CD14-positive monocyte (primary cell): ENCODE results near the gene SEMA3E. TPM values are rescaled to one million over a fixed set of nuclear protein-coding genes. Genes with fewer than 3 reads are reported as not detected.
A peak's percentile ranks its signal among the peaks of the same experiment; 100 is the strongest.

Experiments
- DNase-seq, 3 donors: peaks; one replicate each; pipeline ENCODE4 v3.0.0-alpha.2; 2011 to 2022
- H2AFZ ChIP-seq: 2 replicates; pipeline ENCODE4 v1.6.0; 2012; ENCODE audit warnings: mild to moderate bottlenecking, low read depth, low read length, inconsistent platforms; ENCODE audit not compliant: insufficient read depth, poor library complexity, severe bottlenecking
- H3K27ac ChIP-seq, 2 donors: 1 replicate in 1 of 2; 2 replicates in 1 of 2; pipeline ENCODE4 v1.5.1; 2012 to 2013; ENCODE audit warnings: low read length in 2 of 2, control low read depth in 1 of 2, inconsistent platforms in 1 of 2, low read depth in 1 of 2, mild to moderate bottlenecking in 1 of 2
- H3K27me3 ChIP-seq, 2 donors: one replicate each; pipeline versions ENCODE4 v1.6.0 to v1.6.1; 2011 to 2013; ENCODE audit warnings: low read length in 2 of 2; ENCODE audit not compliant: control insufficient read depth in 2 of 2, insufficient read depth in 2 of 2
- H3K36me3 ChIP-seq, 2 donors: replicated peaks in 1 of 2; 1 replicate in 1 of 2; 2 replicates in 1 of 2; pipeline versions ENCODE4 v1.5.1 to v1.6.1; 2012 to 2013; ENCODE audit warnings: low read length in 2 of 2, control low read depth in 1 of 2, inconsistent platforms in 1 of 2, mild to moderate bottlenecking in 1 of 2; ENCODE audit not compliant: insufficient read depth in 2 of 2, control insufficient read depth in 1 of 2
- H3K4me1 ChIP-seq, 2 donors: 1 replicate in 1 of 2; 2 replicates in 1 of 2; pipeline versions ENCODE4 v1.5.1 to v1.6.1; 2012 to 2013; ENCODE audit warnings: low read length in 2 of 2, control low read depth in 1 of 2, inconsistent platforms in 1 of 2, mild to moderate bottlenecking in 1 of 2, moderate library complexity in 1 of 2; ENCODE audit not compliant: insufficient read depth in 2 of 2, control insufficient read depth in 1 of 2
- H3K4me2 ChIP-seq: replicated peaks from 2 replicates; pipeline ENCODE3; 2012; ENCODE audit warnings: low read length, moderate library complexity, mild to moderate bottlenecking; ENCODE audit not compliant: poor library complexity, severe bottlenecking; ENCODE audit errors: extremely low read depth
- H3K4me3 ChIP-seq, 3 experiments: fragments of 200-600 bp in 1 of 3; sonication (generic) in 1 of 3; replicated peaks in 1 of 3; 1 replicate in 2 of 3; 2 replicates in 1 of 3; pipeline ENCODE4 v1.5.1; 2011 to 2013; ENCODE audit warnings: low read length in 3 of 3, mild to moderate bottlenecking in 3 of 3, control low read depth in 2 of 3, low read depth in 2 of 3, inconsistent platforms in 1 of 3, moderate library complexity in 1 of 3
- H3K79me2 ChIP-seq: 2 replicates; pipeline ENCODE4 v1.6.0; 2012; ENCODE audit warnings: mild to moderate bottlenecking, control low read depth, inconsistent platforms, low read length, moderate library complexity; ENCODE audit not compliant: insufficient read depth
- H3K9ac ChIP-seq: 2 replicates; pipeline ENCODE4 v1.6.0; 2017; ENCODE audit warnings: low read length, mild to moderate bottlenecking; ENCODE audit not compliant: insufficient read depth, poor library complexity, severe bottlenecking
- H3K9me3 ChIP-seq, 2 donors: replicated peaks in 1 of 2; 1 replicate in 1 of 2; 2 replicates in 1 of 2; pipeline versions ENCODE4 v1.5.1 to v1.6.1; 2012 to 2013; ENCODE audit warnings: low read length in 2 of 2, control low read depth in 1 of 2; ENCODE audit not compliant: control insufficient read depth in 1 of 2, insufficient read depth in 1 of 2
- H4K20me1 ChIP-seq: 2 replicates; pipeline ENCODE4 v1.6.0; 2012; ENCODE audit warnings: mild to moderate bottlenecking, low read length, control low read depth, moderate library complexity; ENCODE audit not compliant: insufficient read depth
- H3K27ac Mint-ChIP-seq, 7 donors: one replicate each; pipeline ENCODE4 v1.8.0; 2020; ENCODE audit warnings: mild to moderate bottlenecking in 7 of 7, mixed read lengths in 7 of 7, moderate library complexity in 6 of 7, inconsistent platforms in 2 of 7
- H3K27me3 Mint-ChIP-seq, 3 donors: one replicate each; pipeline ENCODE4 v1.8.0; 2021 to 2022; ENCODE audit warnings: low read depth in 3 of 3, mild to moderate bottlenecking in 3 of 3, mixed read lengths in 3 of 3, moderate library complexity in 3 of 3, inconsistent platforms in 1 of 3
- H3K36me3 Mint-ChIP-seq, 2 donors: one replicate each; pipeline ENCODE4 v1.8.0; 2020; ENCODE audit warnings: mixed read lengths in 2 of 2, inconsistent platforms in 1 of 2, mild to moderate bottlenecking in 1 of 2
- H3K4me1 Mint-ChIP-seq: one replicate; pipeline ENCODE4 v1.8.0; 2020; ENCODE audit warnings: mild to moderate bottlenecking, mixed read lengths
- H3K4me3 Mint-ChIP-seq, 2 donors: one replicate each; pipeline ENCODE4 v1.8.0; 2020; ENCODE audit warnings: mild to moderate bottlenecking in 2 of 2, mixed read lengths in 2 of 2, moderate library complexity in 1 of 2
- H3K9me3 Mint-ChIP-seq, 7 donors: one replicate each; pipeline ENCODE4 v1.8.0; 2020 to 2022; ENCODE audit warnings: mixed read lengths in 7 of 7, mild to moderate bottlenecking in 6 of 7, moderate library complexity in 6 of 7, inconsistent platforms in 2 of 7
- WGBS: methylation state at CpG from one replicate; pipeline ENCODE4 v1.1.5; 2013; ENCODE audit warnings: missing lambda C conversion rate; ENCODE audit not compliant: insufficient coverage; 5-methylcytosine and 5-hydroxymethylcytosine counted together
- intact Hi-C, 2 donors: fragments of 100-400 bp; cut with micrococcal nuclease; formaldehyde crosslinking; loops; one replicate each; pipeline versions ENCODE4 v1.15.0 to v1.15.1; 2023
- polyA minus RNA-seq: library from RNA; depleted of rRNA, polyadenylated mRNA; stranded (reverse); fragments of >200 nt; gene quantifications from 2 replicates; pipeline ENCODE4 v1.2.3, GENCODE V29; 2012
- polyA plus RNA-seq, 3 donors: library from polyadenylated mRNA; depleted of rRNA in 1 of 3; unstranded in 2 of 3; stranded (reverse) in 1 of 3; fragments of 300-500 nt in 2 of 3; fragments of >200 nt in 1 of 3; fragmentation: Illumina TruSeq in 2 of 3; gene quantifications; 1 replicate in 2 of 3; 2 replicates in 1 of 3; pipeline ENCODE4 v1.2.3, GENCODE V29; 2012 to 2021
- total RNA-seq, 12 experiments: library from RNA in 1 of 12; stranded (reverse) in 1 of 12; fragments of 120-200 nt in 1 of 12; gene quantifications; one replicate each; pipeline ENCODE4 v1.2.4 and lab custom pipeline; 2013 to 2026; ENCODE audit warnings: mixed read lengths in 6 of 12, inconsistent platforms in 1 of 12
- TF ChIP-seq, protein P1 (sequence below): fragments of 200-600 bp; IDR thresholded peaks from one replicate; pipeline ENCODE4 v1.8.0; 2022; ENCODE audit warnings: antibody characterized with exemption, mild to moderate bottlenecking

The SEMA3E gene
- total RNA-seq (2013): not detected
- polyA plus RNA-seq (not detected), polyA minus RNA-seq (not detected in 2 replicates), total RNA-seq (lab: John Stamatoyannopoulos, UW) (0 to 2.6 (median 0) reads per million in 11 experiments)

GRCh38 chr7:83648464-83649241 lies at the start of gene SEMA3E:
Gene SEMA3E, minus strand, starts transcription at chr7:83649139.
- Mint-ChIP-seq H3K4me1 (no peaks in the 10 kb centered on the region), H3K27ac (peak within 1 kb of the TSS in 1 of 7 donors; percentile 78), H3K9me3 (peaks cover 0 to 3% (median 0%) of the 10 kb centered on the region in 7 donors), H3K27me3 (peaks cover 13 to 14% (median 14%) of the 10 kb centered on the region in 3 donors), H3K36me3 (no peaks in the 10 kb centered on the region), H3K4me3 (peak within 1 kb of the TSS in 1 of 2 donors; percentile 26)
- peaks cover 3 to 14% of the 10 kb centered on the region in 2 donors for H3K27me3 ChIP-seq
- H2AFZ ChIP-seq: no peak within 1 kb of the TSS
- H3K4me2 ChIP-seq: no peak within 1 kb of the TSS
- no peaks in the 10 kb centered on the region for H3K36me3 ChIP-seq
- intact Hi-C loops: no loop called here
- H3K4me1 ChIP-seq: no peaks in the 10 kb centered on the region
- no peaks in the 10 kb centered on the region for H4K20me1 ChIP-seq
- no peak within 1 kb of the TSS for H3K27ac ChIP-seq
- TF ChIP-seq, protein P1, sequence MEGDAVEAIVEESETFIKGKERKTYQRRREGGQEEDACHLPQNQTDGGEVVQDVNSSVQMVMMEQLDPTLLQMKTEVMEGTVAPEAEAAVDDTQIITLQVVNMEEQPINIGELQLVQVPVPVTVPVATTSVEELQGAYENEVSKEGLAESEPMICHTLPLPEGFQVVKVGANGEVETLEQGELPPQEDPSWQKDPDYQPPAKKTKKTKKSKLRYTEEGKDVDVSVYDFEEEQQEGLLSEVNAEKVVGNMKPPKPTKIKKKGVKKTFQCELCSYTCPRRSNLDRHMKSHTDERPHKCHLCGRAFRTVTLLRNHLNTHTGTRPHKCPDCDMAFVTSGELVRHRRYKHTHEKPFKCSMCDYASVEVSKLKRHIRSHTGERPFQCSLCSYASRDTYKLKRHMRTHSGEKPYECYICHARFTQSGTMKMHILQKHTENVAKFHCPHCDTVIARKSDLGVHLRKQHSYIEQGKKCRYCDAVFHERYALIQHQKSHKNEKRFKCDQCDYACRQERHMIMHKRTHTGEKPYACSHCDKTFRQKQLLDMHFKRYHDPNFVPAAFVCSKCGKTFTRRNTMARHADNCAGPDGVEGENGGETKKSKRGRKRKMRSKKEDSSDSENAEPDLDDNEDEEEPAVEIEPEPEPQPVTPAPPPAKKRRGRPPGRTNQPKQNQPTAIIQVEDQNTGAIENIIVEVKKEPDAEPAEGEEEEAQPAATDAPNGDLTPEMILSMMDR: no peak
- no peak within 1 kb of the TSS for H3K4me3 ChIP-seq
- DNase-seq: no peak
- WGBS: 2% methylated on average over 17 of the region's 25 CpGs
- H3K9me3 ChIP-seq: no peaks in the 10 kb centered on the region
- H3K79me2 ChIP-seq: no peaks in the 10 kb centered on the region
- H3K9ac ChIP-seq: no peak within 1 kb of the TSS

GRCh38 chr7:83697804-83698530 lies 49.0 kb upstream of the SEMA3E start:
- Histone ChIP-seq H3K9ac (no peak overlapping the region), H4K20me1 (no peaks in the 10 kb centered on the region), H2AFZ (no peak overlapping the region), H3K36me3 (no peaks in the 10 kb centered on the region), H3K4me2 (no peak overlapping the region), H3K4me3 (no peak overlapping the region), H3K27ac (no peak overlapping the region), H3K9me3 (no peaks in the 10 kb centered on the region), H3K4me1 (no peaks in the 10 kb centered on the region), H3K79me2 (no peaks in the 10 kb centered on the region), H3K27me3 (no peaks in the 10 kb centered on the region)
- WGBS: 95% methylated on average over 3 of the region's 5 CpGs
- Mint-ChIP-seq H3K4me1 (no peaks in the 10 kb centered on the region), H3K27me3 (no peaks in the 10 kb centered on the region), H3K4me3 (no peak overlapping the region), H3K27ac (no peak overlapping the region), H3K36me3 (no peaks in the 10 kb centered on the region), H3K9me3 (peaks cover 0 to 6% (median 0%) of the 10 kb centered on the region in 7 donors)
- DNase-seq: no peak
- TF ChIP-seq, protein P1: no peak
- intact Hi-C loops: no loop called here
